Activated T-cell treated with anti-CD3 and anti-CD28 coated beads, Interleukin-2, amount 50 U/mL, for 48 hours (primary cell): ENCODE results near the gene OR6C70.
"Not testable (repeated sequence)": the region's sequence is repeated elsewhere in the genome, so short reads cannot be mapped to it uniquely, and the experiment has no call there.

Experiments used
- DNase-seq, 2 experiments: peaks; one replicate each; pipeline ENCODE4 v3.0.0-alpha.2; 2020

The OR6C70 gene

DNA sequence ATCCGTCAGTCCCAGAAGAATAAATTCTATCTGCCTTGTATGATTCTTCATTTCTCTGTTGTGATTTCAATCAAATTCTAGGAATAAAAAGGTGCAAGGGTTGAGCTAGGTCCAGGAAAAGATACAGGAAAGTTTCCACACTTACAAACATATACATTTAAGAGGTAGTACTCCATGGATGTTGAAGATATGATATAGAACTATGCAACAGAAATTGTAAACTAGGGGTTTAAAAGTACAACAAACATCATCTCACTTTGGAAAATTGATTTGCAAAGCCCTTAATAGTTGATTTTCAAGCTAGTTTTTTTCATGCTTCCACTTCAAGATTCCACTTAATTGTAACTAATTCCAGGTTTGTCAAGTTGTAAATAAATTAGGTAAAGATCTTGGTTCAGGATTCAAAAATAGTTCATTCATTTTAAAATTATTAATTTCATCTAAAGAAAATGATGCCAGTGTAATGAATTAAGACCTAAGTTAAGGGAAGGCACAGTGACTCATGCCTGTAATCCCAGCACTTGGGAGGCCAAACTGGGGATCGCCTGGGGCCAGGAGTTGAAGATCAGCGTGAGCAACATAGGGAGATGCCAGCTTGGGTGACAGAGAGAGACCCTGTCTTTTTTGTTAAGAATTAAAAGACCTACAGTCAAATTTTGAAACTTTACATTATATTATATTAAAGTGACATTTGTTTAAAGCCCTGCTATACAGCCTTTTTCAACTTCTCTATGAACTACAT, at the start of gene OR6C70:
Gene OR6C70 (minus strand): TSS at position 51 of the 742 bp plus-strand sequence. CDS start 0 bp downstream, at position 51.
- no peak for DNase-seq

DNA sequence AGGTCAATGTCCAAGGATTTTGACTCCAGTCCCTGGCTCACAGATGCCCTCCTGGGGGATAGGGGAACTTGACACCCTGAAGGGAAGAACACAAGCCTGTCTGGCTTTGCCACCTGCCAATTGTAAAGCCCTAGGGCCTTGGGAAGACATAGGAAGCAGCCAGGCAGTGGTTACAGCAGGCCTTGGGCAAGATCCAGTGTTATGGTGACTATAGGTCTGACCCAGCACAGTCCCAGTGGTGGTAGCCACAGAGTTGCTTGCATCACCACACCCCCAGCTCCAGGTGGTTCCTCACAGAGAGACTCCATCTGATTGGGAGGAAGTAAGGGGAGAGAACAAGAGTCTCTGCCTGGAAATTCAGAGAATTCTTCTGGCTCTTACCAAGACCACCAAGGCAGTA, 46.5 kb upstream of the OR6C70 start:
- no peak for DNase-seq

DNA sequence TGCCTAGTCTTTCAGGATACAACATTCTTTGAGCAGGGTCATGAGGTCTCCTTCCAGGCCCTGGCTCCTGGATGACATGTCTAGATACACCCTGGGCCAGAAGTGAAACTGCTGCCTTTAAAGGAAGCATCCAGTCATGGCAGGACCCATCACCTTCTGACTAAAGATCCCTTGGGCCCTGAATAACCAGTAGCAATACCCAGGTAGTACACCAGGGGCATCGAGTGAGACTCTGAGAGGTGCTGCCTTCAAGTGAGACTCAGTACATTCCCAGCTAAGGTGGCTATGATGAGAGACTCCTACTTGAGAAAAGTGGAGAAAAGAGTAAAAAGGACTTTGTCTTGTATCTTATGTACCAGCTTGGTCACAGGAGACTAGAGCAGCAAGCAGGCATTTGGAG, 45.8 kb upstream of the OR6C70 start:
- no peak for DNase-seq

DNA sequence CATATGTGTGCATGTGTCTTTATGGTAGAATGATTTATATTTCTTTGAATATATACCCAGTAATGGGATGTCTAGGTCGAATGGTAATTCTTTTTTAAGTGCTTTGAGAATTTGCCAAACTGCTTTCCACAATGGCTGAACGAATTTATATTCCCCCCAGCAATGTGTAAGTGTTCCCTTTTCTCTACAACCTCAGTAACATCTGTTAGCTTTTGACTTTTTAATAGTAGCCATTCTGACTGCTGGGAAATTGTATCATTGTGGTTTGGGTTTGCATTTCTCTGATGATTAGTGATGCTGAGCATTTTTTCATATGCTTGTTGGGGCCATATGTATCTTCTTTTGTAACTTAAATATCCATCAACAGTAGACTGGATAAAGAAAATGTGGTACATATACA, 31.7 kb upstream of the OR6C70 start:
- no peak for DNase-seq

DNA sequence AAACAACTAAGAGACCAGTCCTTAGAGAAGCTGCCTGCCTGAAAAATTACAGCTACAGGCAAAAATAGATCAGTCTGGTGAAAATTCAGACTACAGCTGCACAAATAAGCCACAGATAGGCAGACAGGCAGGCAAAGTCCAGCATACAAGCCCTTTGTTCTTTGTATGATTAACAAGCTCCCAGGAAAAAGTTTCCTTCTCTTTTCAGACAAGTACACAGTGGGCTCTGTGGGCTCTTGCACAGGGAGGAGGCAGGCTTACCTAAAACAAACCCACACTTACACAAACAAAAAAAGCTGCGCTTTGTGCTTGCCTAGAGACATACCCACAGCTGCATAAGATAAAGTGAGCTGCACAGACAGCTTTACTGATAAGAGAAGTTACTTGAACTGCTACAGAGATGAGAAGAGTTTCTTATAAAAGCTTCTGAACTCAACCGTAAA, 29.9 kb upstream of the OR6C70 start:
- DNase-seq = no peak

DNA sequence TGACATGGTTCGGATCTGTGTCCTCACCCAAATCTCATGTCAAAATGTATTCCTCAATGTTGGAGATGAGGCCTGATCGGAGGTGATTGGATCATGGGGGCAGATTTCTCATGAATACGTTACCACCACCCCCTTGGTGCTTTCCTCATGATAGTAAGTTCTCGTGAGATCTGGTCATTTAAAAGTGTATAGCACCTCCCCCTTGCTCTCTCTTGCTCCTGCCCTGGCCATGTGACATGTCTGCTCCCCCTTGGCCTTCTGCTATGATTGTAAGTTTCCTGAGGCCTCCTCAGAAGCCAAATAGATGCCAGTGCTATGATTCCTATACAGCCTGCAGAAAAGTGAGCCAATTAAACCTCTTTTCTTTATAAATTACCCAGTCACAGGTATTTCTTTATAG, 29.3 kb upstream of the OR6C70 start:
- no peak for DNase-seq

DNA sequence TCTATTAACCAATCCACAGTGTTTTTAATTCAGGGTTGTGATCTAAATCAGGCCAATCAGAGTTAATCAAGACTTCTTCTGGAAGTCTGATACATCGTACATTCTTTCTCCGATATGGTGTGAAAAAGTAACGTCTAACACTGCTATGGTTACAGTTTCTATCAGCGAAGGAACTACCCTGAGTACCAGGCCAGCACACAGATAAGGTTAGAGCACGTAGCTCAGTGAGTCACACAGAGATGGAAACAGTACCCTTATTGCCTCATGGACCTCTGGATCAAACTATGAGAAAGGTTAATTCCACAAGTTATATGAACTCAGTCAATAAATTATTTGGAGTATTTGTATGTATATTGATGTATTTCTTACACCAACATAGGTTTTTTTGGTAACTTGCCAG, 25.6 kb upstream of the OR6C70 start:
- DNase-seq = no peak

DNA sequence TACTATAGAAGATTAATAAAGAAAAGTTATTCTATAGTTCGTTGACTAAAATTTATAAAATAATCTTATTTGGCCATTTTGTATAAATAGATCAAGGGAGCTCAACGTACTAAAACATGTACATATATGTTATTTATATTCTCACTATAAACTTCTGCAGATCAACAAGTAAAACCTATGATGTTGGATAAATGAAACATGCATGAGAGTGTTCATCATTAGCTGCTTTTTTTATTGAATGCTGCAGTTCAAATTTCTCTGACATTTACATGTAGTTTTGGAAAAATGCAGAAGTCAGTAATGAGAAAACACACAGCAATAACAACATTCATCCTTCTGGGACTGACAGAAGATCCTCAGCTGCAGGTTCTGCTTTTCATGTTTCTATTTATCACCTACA, 22.1 kb upstream of the OR6C70 start, which contains the start of gene OR6C68:
Gene OR6C68 (plus strand): TSS at position 301 of the 400 bp plus-strand sequence. CDS start 0 bp downstream, at position 301.
- no peak for DNase-seq

DNA sequence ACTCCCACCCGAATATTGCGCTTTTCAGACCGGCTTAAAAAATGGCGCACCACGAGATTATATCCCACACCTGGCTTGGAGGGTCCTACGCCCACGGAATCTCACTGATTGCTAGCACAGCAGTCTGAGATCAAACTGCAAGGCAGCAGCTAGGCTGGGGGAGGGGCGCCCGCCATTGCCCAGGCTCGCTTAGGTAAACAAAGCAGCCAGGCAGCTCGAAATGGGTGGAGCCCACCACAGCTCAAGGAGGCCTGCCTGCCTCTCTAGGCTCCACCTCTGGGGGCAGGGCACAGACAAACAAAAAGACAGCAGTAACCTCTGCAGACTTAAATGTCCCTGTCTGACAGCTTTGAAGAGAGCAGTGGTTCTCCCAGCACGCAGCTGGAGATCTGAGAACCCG, 14.3 kb upstream of the OR6C70 start:
- DNase-seq = not testable (repeated sequence)

DNA sequence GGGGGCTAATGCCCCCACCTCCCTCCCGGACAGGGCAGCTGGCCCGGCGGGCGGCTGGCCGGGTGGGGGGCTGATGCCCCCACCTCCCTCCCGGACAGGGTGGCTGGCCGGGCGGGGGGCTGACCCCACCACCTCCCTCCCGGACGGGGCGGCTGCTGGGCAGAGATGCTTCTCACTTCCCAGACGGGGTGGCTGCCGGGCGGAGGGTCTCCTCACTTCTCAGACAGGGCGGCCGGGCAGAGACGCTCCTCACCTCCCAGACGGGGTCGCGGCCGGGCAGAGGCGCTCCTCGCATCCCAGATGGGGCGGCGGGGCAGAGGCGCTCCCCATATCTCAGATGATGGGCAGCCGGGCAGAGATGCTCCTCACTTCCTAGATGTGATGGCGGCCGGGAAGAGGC, 9.2 kb upstream of the OR6C70 start:
- not testable (repeated sequence) for DNase-seq

DNA sequence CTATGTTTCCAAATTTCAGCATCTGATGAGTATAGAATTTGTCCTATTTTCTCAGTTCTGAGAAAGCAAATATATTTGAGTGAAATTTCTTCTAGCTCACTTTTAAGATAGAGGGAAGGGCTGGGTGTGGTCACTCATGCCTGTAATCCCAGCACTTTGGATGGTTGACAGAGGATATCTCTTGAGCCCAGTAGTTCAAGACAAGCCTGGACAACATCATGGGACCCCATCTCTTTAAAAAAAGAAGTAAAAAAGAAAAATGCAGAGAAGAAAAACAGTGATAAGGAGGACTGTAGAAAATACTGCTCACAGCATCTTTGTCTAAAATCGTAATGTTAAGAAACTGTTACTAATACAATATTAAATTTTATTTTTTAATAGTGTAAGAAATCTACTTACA, 2.3 kb upstream of the OR6C70 start:
- DNase-seq = no peak

DNA sequence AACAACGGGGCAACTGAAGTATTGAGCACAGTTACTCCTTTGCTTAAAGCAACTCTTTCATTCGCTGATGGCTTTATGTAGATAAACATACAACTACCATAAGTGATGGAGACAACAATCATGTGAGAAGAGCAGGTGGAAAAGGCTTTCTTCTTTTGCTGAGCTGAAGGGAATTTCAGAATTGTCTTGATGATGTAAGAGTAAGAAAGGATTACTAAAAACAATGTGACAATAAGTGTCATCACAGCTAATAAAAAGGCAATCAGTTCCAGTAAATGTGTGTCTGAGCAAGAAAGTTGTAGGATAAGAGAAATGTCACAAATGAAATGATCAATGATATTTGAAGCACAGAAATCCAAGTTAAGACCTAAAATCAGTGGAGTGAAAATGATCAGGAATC, 647 bp downstream of the OR6C70 start:
- DNase-seq = no peak

DNA sequence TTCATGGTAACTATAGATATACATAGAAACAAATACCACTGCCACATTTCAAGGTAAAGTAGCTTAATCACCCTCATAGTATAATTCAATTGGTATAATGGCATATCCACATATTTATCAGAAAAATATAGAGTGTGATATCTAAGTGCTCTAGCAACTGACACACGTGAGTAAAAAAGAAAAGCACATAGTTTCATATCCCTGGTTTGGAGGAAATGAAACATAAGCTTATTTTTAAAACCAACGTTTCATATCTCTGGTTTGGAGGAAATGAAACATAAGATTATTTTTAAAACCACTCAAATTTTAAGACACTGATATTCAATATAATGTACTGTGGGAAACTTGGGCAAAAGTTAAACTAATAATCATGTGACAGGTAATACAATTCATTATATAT, 2.1 kb downstream of the OR6C70 start:
- DNase-seq = no peak

DNA sequence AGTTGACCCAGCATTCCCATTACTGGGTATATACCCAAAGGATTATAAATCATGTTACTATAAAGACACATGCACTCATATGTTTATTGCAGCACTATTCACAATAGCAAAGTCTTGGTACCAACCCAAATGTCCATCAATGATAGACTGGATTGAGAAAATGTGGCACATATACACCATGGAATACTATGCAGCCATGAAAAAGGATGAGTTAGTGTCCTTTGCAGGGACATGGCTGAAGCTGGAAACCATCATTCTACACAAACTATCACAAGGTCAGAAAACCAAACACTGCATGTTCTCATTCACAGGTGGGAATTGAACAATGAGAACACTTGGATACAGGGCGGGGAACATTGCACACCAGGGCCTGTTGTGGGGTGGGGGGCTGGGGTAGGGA, 5.0 kb downstream of the OR6C70 start:
- DNase-seq = not testable (repeated sequence)

DNA sequence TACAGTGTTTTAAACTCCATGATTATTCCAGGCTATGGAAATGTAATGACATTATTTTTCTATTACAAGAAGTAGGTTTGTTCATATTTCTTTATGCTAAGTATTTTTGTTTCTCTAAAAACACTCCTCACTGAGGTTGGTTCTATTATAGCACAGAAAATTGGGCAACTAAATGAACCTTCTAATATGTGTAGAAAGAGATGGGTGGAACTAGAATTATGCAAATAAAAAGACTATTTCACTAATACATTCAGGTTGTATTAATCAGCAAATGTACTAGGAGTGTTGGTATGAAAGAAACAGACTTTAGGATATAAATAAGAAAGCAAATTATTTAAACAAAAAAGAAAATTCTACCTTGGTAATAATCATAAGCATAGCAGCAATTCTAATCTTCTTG, 21.1 kb downstream of the OR6C70 start:
- no peak for DNase-seq

DNA sequence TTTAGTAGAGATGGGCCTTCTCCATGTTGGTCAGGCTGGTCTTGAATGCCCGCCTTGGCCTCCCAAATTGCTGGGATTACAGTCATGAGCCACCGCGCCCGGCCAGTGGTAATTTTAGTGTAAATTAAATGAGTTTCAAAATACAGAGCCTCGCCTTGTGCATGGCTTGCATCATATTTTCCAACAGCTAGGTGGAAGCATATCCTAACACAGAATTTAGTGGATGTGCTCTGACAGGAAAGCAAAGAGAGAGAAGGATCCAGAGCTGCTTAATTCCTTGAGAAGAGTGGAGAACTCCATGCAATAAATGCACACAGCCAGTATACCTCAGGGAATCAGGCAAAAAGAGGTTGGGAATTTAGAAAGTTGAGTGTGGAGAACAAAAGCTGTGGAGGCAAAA, 23.6 kb downstream of the OR6C70 start:
- no peak for DNase-seq

DNA sequence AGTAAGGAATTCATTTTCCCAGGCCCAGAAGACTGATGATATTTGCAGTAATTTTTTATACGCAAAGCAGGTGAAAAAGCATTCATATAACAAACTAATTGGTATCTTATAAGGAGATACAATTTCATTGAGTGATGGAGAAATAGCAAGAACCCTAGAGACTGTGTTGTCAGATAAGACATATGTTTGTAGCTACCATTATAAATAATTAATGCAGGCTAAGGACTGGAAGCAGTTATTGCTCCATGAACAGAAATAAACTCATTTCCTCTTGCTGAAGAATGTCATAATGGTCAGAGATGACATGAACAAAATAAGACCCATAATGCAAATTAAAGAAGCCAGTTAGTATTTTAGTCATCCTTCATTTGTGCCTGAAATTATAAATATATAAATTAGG, 24.6 kb downstream of the OR6C70 start:
- DNase-seq = no peak

DNA sequence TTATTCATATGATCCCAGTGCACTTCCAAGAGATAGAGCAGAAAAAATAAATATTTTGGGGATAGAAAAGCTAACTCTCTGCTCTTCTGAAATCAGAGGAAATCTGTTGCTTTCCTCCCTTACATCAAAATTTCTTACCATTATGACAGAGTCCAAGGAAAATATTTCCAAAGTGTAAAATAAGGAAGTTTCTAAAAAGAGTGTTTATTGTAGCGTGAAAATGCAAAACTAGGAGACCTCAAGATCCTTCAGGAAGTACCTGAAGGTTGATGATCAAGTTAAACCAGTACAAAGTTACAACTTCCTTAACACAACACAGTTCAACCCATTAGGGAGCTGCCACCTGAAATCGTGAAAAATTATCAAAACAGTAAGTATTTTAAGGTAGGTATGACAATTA, 26.2 kb downstream of the OR6C70 start, which contains the start of gene OR6C2:
Gene OR6C2 (plus strand): TSS at position 301 of the 400 bp plus-strand sequence. CDS start 8,138 bp downstream, outside the sequence.
- DNase-seq = no peak

DNA sequence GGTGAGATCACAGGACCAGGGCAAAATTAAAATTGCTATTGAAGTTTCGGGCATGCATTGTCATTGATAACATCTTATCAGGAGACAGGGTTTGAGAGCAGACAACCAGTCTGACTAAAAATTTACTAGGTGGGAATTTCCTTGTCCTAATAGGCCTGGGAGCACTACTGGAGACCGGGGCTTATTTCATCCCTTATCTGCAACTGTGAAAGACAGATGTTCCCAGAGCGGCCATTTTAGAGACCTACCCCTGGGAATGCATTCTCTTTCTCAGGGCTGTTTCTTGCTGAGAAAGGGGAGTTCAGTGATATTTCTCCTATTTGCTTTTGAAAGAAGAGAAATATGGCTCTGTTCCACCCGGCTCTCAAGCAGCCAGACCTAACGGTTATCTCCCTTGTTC, 28.7 kb downstream of the OR6C70 start:
- DNase-seq = not testable (repeated sequence)

DNA sequence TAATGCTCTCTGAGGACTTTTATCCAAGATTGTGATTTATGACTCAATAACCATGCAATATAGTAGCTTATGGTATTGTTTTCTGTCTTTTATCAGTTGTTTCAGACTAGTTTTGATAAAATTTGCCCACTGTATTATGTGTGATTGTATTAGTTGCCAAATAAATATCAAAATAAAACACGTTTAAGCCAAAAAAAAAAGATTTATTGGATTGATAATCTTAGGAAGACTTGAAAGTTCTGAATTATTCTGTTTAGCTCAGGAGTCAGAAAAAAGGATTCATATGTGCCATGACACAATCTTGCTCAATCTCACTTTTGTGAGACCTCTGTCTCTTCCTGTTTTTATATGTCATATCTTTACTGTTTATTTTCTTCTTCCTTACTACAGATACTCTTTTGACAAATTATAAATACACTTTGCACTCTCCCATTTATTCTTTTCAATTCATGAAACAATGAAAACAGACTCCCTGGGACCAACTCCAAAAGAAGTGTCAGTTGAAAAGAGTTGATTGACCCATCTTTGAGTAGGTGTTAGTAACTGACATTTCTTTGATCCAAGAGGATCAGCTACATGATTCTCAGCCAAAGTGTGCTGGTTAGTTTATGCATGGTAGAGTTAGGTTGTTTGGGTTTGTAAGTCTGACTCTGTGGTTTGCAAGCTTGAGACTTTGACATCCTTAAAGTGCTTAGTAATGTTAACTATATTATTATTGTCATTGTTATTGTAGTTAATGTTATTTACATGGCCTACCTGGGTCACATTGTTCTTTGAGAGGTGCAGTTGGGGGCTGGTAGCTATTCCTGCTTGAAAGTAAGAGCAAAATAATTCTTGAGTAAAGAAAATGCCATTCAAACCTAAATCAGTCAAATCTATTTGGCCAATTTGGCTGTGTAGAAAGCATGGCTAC, 41.4 kb downstream of the OR6C70 start:
- no peak for DNase-seq

DNA sequence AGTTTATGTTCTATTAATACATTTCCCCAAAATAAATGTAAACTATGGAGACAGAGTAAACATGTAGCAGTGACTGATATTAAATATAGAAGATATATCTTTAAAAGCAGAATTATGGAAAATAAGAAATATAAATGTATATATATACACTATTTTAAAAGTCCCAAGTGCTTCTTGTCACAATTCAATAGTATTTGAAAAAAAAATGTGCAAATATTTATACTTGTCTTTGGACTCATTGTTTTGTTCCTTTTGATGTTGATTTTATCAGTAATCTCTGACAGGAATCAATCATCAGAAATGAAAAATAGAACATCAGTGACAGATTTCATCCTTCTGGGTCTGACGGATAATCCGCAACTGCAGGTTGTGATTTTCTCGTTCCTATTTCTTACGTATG, 44.0 kb downstream of the OR6C70 start, which contains the start of gene OR6C76:
Gene OR6C76 (plus strand): TSS at position 301 of the 400 bp plus-strand sequence. CDS start 0 bp downstream, at position 301.
- DNase-seq = no peak

DNA sequence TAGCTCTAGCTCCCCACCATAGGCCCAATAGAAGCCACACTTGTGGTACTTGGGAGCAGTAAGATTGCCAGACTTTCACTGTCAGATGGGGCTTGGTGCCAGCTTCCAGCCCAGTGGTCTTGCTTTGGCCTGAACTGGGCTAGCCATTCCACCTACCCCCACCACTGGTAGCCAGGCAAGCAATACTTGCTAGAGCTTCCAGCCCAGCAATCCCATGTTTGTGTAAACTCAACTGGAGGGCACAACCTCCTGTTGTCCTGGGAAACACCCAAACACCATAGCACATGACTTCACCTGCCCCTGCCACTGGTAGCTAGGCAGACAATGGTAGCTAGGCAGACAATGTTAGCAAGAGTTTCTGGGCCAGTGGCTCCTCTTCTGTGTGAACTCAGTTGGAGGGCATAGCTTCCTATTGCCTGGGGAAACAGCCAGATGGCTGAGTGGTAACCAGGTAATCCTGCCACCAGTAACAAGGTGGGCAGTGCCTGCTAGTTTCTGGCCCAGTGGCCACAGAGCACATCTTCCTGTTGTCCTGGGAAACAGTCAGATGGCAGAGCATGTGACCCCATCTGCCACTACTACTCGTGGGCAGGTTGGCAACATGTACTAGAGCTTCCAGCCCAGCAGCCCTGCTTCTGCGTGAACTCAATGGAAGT, 49.5 kb downstream of the OR6C70 start:
- no peak for DNase-seq
